Measurements from ENCODE around the gene YDJC. TPM values are rescaled to one million over a fixed set of nuclear protein-coding genes. Genes with fewer than 3 reads are reported as not detected.

The YDJC gene
- total and polyA plus RNA-seq, 2 of the 13 experiments (the other 11 are each of a cell fraction or from before 2014, with no cell fraction given) = 15.3 to 32.0 TPM

DNA sequence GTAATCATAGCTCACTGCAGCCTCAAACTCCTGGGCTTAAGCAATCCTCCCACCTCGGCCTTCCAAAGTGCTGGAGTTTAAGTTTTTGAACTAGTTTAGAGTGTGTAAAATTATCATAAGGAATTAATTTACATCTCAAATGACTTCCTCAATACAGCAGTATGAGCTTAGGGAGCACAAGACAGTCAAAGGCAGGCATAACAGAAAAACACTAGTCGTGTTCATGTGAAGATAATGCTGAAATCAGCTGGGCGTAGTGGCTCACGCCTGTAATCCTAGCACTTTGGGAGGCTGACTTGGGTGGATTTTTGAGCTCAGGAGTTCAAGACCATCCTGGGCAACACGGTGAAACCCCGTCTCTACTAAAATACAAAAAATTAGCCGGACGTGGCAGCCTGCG lies 25.8 kb downstream of the YDJC start (continued):
- TF ChIP-seq KDM3A (CRISPR knock-in tag; IDR thresholded peaks at IDR 0.05; ENCODE audit: low read depth) (no peak), ZNF850 (CRISPR knock-in tag; conservative IDR thresholded peaks at IDR 0.05) (no peak), DPF2 (CRISPR knock-in tag; IDR thresholded peaks at IDR 0.05; ENCODE audit: borderline replicate concordance, low read depth) (no peak)

DNA sequence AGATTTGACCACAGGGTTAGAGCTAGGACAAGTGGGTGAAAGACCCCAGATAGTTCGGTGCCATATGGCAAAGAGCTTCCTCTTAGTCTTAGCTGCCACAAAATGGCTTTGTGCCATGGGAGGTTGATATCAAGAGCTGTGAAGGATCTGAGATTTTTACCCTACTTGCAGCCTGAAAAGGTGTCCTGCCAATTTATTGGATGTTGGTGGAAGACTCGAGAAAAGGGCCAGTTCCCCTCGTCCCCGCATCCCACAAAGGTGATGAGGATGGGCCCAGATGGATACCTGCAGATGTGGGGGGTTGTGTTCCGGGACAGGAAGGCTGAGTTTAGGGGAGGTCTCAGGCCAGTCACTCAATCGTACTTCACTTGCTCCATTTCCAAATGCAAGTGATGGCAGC lies 27.2 kb downstream of the YDJC start:
- intact Hi-C loops (cut with micrococcal nuclease; ENCODE audit: unreplicated experiment) = no loop called here
- H3K27ac ChIP-seq (ENCODE audit: extremely low read length, insufficient read depth, low read length) = no peak overlapping the region
- ChIA-PET CTCF (ENCODE audit: low intra/inter-chr PET ratio, low total read pairs) (no interaction called here), POLR2A (no interaction called here)
- DNase-seq (ENCODE audit: low spot score) = no peak
- in situ Hi-C loops (cut with HindIII; ENCODE audit: extremely low pct_ligation_motif_present, low pct_unique_long_range_greater_than_20kb) = no loop called here
- H3K9me3 ChIP-seq (ENCODE audit: low read length) = no peaks in the 10 kb centered on the region
- H3K27me3 ChIP-seq (ENCODE audit: control insufficient read depth in 1 of 2, insufficient read depth in 2 of 2, low read length in 2 of 2) = no peaks in the 10 kb centered on the region
- H3K9ac ChIP-seq (ENCODE audit: insufficient read depth, low read depth, low read length) = no peak overlapping the region
- FAIRE-seq = no peak
- no peak overlapping the region for H2AFZ ChIP-seq (ENCODE audit: low read length)
- no peak for ATAC-seq
- BruUV-seq (replicated peaks) = no TSS peak
- H3K36me3 ChIP-seq (replicated peaks in 1 of 2; ENCODE audit: control insufficient read depth in 1 of 2, insufficient read depth in 2 of 2, low read length in 2 of 2) = peaks cover 7 to 44% of the 10 kb centered on the region in 2 experiments; a peak in 4 of 5 replicates
- no peak overlapping the region for H3K4me2 ChIP-seq (ENCODE audit: low read depth, low read length)
- H3K4me3 ChIP-seq (replicated peaks in 1 of 3; ENCODE audit: insufficient read depth in 1 of 3, low read depth in 2 of 3, low read length in 3 of 3) = no peak overlapping the region
- no peak for TF ChIP-seq PCBP1 (IDR thresholded peaks at IDR 0.05; ENCODE audit: borderline replicate concordance, low read depth, low read length)
- peaks cover 76% of the 10 kb centered on the region for H3K79me2 ChIP-seq (ENCODE audit: insufficient read depth, low read length)
- no peaks in the 10 kb centered on the region for H3K4me1 ChIP-seq (ENCODE audit: insufficient read depth, low read length)
- 94% methylated on average over 6 of the region's 6 CpGs for WGBS (ENCODE audit: low lambda C conversion rate)
- H4K20me1 ChIP-seq (ENCODE audit: insufficient read depth, low read length) = peaks cover 20% of the 10 kb centered on the region

DNA sequence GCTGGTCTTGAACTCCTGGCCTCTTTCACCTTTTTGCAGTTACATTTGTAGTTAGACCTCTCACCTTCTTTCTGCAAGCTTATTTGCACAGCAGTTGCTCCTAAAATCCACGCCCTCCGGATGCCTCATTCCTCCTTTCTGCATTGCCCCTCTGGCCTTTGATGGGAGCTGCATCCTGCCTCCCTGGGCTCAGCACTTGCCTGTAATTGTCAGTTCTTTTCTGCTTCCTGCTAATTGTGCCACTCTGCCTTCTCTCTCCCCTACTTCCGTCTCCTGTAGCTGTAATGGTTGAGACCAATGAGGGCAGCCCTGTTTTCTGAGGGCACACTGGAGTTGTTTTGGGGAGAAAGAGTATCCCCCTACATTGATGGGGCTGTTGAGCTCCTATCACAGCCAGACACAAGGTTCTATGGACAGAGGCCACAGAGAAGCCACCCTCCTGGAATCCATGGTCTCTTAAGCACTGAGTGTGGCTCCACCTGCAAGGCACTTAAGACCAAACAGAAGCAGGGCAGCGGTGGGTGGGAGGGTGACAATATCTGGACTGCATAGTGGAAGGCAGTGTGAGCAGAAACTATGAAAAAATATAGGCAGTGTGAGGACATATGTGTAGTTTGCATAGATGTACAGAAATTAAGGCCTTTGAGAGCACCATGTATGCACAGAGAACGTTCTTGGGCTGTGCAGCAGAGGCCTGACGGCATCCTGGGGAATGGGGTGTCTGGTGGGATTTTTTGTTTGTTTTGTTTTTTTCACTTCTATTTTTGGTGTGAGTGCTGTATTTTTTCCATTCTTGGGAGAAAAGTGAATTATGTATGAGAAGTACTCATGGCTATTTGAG lies 30.5 kb downstream of the YDJC start:
- BruUV-seq (replicated peaks) = no TSS peak
- Histone ChIP-seq H3K4me3 (replicated peaks in 1 of 3; ENCODE audit: insufficient read depth in 1 of 3, low read depth in 2 of 3, low read length in 3 of 3) (no peak overlapping the region), H3K79me2 (ENCODE audit: insufficient read depth, low read length) (peaks cover 78% of the 10 kb centered on the region), H3K9me3 (ENCODE audit: low read length) (no peaks in the 10 kb centered on the region), H2AFZ (ENCODE audit: low read length) (no peak overlapping the region), H3K27ac (ENCODE audit: extremely low read length, insufficient read depth, low read length) (no peak overlapping the region), H3K4me2 (ENCODE audit: low read depth, low read length) (no peak overlapping the region), H3K9ac (ENCODE audit: insufficient read depth, low read depth, low read length) (no peak overlapping the region), H3K4me1 (ENCODE audit: insufficient read depth, low read length) (no peaks in the 10 kb centered on the region), H3K36me3 (replicated peaks in 1 of 2; ENCODE audit: control insufficient read depth in 1 of 2, insufficient read depth in 2 of 2, low read length in 2 of 2) (peaks cover 8 to 59% of the 10 kb centered on the region in 2 experiments; a peak in 4 of 5 replicates), H4K20me1 (ENCODE audit: insufficient read depth, low read length) (peaks cover 18% of the 10 kb centered on the region), H3K27me3 (ENCODE audit: control insufficient read depth in 1 of 2, insufficient read depth in 2 of 2, low read length in 2 of 2) (no peaks in the 10 kb centered on the region)
- intact Hi-C loops (cut with micrococcal nuclease; ENCODE audit: unreplicated experiment) = no loop called here
- TF ChIP-seq ZNF441 (CRISPR knock-in tag; IDR thresholded peaks at IDR 0.05; ENCODE audit: borderline replicate concordance) (no peak), JARID2 (CRISPR knock-in tag; IDR thresholded peaks at IDR 0.05; ENCODE audit: insufficient replicate concordance) (no peak), FOXA3 (CRISPR knock-in tag; IDR thresholded peaks at IDR 0.05) (no peak), HOXA3 (CRISPR knock-in tag; IDR thresholded peaks at IDR 0.05) (no peak)
- TF ChIP-seq, protein P1, sequence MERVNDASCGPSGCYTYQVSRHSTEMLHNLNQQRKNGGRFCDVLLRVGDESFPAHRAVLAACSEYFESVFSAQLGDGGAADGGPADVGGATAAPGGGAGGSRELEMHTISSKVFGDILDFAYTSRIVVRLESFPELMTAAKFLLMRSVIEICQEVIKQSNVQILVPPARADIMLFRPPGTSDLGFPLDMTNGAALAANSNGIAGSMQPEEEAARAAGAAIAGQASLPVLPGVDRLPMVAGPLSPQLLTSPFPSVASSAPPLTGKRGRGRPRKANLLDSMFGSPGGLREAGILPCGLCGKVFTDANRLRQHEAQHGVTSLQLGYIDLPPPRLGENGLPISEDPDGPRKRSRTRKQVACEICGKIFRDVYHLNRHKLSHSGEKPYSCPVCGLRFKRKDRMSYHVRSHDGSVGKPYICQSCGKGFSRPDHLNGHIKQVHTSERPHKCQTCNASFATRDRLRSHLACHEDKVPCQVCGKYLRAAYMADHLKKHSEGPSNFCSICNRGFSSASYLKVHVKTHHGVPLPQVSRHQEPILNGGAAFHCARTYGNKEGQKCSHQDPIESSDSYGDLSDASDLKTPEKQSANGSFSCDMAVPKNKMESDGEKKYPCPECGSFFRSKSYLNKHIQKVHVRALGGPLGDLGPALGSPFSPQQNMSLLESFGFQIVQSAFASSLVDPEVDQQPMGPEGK (CRISPR knock-in tag; IDR thresholded peaks at IDR 0.05) = no peak
- TF ChIP-seq, protein P2, sequence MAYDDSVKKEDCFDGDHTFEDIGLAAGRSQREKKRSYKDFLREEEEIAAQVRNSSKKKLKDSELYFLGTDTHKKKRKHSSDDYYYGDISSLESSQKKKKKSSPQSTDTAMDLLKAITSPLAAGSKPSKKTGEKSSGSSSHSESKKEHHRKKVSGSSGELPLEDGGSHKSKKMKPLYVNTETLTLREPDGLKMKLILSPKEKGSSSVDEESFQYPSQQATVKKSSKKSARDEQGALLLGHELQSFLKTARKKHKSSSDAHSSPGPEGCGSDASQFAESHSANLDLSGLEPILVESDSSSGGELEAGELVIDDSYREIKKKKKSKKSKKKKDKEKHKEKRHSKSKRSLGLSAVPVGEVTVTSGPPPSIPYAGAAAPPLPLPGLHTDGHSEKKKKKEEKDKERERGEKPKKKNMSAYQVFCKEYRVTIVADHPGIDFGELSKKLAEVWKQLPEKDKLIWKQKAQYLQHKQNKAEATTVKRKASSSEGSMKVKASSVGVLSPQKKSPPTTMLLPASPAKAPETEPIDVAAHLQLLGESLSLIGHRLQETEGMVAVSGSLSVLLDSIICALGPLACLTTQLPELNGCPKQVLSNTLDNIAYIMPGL (CRISPR knock-in tag; IDR thresholded peaks at IDR 0.05; ENCODE audit: borderline replicate concordance in 1 of 2, low read depth in 1 of 2) = no peak
- in situ Hi-C loops (cut with HindIII; ENCODE audit: extremely low pct_ligation_motif_present, low pct_unique_long_range_greater_than_20kb) = no loop called here
- no peak for ATAC-seq
- WGBS (ENCODE audit: low lambda C conversion rate) = 98% methylated on average over 6 of the region's 6 CpGs
- POLR2A ChIA-PET = no interaction called here
- FAIRE-seq = no peak
- CTCF ChIA-PET (ENCODE audit: low intra/inter-chr PET ratio, low total read pairs) = no interaction called here
- no peak for DNase-seq (ENCODE audit: low spot score)
